ELR (cell line): ENCODE results near the gene METTL21A.
A peak's percentile ranks its signal among the peaks of the same experiment; 100 is the strongest.
"Not testable (repeated sequence)": the region's sequence is repeated elsewhere in the genome, so short reads cannot be mapped to it uniquely, and the experiment has no call there.

Source experiments
- DNase-seq: peaks from one replicate; pipeline ENCODE4 v3.0.0-alpha.2; 2015; ENCODE audit warnings: low read depth

Gene METTL21A

DNA sequence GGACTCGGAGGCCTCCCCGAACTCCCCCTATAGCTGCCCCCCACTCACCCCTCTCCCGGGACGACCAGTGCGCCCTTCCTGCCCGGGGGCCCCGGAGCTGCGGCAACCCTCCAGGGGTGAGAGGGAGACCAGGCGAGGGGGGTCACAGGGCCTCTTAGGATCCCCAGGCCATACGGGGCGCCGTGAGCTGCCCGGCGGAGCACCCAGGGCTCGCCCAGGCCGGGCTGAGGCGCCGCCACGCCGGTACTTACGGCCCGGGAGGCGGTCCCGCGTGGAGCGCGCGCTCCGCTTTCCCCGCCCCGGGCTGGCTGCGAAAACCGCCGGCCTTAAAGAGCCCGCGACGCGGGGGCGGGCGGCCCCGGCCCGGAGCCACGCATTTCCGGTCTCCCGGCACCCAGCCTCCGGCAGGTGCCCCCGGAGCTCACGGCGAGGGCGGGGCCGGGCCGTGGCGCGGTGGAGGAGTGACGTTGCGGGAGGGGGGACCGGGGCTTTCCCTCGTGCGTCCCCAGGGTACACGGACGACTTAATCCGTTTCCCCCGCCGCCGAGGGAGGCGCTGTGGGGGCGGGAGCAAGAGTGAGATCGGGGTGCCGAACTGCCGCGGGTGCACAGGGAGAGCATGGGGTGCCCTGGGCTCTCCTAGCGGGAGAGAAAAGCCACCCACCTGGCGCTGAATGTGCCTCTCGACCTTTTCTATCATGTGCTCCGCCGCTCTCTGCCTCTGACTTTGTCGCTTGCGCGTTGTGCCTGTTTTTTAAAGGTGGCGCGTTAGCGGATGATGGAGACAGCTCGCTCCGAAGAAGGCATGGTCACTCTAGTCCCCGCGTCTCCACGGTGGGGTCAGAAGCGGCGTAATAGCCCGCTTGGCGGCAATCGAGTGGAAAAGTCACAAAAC is at the start of gene METTL21A:
Gene METTL21A, minus strand, starts transcription at position 381 of the 894 bp plus-strand sequence. CDS start 1,019 bp downstream, outside the sequence.
- peak; percentile 91 for DNase-seq

GRCh38 chr2:207674826-207675225 is 49.6 kb upstream of the METTL21A start:
- DNase-seq, result no peak

DNA sequence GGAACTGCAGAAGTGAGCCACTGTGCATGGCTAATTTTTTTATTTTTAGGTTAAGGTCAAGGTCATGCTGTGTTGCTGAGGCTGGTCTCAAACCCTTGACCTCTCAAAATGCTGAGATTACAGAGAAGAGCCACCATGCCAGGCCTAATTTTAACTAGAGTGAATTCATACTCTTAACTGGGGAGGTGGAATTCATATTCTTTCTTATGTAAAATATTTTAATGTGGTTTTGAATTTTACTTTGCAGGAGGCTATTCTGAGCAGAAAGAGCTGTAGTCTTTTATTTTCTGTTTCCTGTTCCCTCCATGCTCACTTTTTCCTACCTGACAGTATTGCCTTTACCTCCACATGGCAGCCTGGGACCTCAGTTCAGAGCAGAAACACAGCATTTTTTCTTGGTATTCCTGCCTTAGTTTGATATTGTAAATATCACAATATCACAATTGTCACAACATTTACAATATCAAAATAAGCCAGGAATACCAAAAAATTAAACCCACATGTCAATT is 49.1 kb upstream of the METTL21A start:
- no peak for DNase-seq

DNA sequence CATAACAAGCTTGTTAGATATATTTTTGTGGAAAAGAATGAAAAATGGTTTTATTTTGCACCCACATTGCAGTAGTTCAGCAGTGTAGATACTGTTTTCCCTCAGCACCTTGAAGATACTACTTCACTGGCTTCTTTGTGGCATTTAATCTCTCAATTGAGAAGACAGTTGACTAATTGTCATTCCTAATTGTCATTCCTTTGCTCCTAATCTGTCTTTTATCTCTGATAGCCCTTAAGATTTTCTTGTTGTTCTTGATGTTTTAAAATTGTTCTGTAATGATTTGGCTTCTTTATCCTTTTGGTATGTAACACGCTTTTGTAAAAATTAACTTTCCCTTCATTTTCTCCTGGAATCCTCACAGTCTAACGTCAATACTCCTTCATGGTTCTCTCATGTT is 48.2 kb upstream of the METTL21A start:
- no peak for DNase-seq

- no peak for DNase-seq
Measured at GRCh38 chr2:207670887-207671286, 45.7 kb upstream of the METTL21A start.

GRCh38 chr2:207663870-207664545 is 38.8 kb upstream of the METTL21A start:
- DNase-seq, result no peak

- DNase-seq, result no peak
Measured at GRCh38 chr2:207662203-207662602, 37.0 kb upstream of the METTL21A start.

- DNase-seq, result no peak
Measured at GRCh38 chr2:207660994-207661393, 35.8 kb upstream of the METTL21A start.

GRCh38 chr2:207658156-207658555 is 33.0 kb upstream of the METTL21A start:
- DNase-seq, result no peak

DNA sequence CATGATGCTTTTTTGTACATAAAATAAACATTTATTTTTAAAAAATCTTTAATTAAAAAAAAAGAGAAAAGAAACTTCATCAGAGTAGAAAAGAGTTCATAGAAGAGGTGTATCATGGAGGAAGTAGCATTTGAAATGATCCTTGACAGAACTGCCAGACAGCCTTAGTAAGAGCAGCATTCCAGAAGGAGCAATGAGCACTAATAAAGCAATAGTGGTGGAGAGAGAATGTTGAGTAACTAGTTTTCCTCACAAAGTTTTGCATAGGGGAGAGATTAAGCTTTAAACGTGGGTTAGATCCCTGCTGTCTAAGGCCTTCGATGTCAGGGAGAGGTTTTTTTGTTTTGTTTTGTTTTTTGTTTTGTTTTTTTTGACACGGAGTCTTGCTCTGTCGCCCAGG is 29.8 kb upstream of the METTL21A start:
- DNase-seq, result no peak

DNA sequence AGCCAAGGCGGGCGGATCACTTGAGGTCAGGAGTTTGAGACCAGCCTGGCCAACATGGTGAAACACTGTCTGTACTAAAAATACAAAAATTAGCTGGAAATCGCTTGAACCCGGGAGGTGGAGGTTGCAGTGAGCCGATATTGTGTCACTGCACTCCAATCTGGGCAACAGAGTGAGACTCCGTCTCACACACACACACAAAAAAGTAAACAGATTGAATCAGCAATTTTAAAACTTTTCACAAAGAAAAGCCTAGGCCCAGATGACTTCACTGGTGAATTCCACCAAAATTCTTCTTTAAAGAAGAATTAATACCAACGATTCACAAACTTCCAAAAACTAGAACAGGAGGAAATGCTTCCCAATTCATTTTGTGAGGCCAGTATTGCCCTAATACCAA is 21.4 kb upstream of the METTL21A start:
- DNase-seq, result not testable (repeated sequence)

DNA sequence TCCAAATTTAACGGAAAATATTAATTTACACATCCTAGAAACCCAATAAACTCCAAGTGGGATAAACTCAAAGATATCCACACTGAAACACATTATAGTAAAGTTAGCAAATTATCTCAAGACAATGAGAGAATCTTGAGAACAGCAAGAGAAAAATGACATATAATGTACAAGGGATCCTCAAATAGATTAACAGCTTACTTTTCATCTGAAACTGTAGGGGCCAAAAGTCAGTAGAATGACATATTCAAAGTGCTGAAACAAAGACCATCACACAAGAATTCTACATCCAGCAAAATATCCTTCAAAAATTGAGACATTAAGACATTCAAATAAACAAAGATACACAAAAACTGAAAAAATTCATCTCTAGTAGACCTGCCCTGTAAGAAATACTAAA is 18.7 kb upstream of the METTL21A start:
- no peak for DNase-seq

DNA sequence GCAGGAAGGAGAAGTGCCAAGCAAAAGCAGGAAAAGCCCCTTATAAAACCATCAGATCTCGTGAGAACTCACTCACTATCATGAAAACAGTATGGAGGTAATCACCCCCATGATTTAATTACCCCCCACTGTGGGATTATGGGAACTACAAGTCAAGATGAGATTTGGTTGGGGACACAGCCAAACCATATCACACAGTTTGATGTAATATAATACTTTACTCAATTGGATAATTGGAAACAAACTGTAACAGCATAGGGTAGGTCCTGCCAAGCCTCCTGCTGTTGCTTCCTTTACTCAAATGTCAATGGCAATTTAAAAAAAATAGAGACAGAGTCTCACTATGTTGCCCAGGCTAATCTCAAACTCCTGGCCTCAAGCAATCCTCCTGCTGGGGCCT is 15.5 kb upstream of the METTL21A start:
- no peak for DNase-seq

DNA sequence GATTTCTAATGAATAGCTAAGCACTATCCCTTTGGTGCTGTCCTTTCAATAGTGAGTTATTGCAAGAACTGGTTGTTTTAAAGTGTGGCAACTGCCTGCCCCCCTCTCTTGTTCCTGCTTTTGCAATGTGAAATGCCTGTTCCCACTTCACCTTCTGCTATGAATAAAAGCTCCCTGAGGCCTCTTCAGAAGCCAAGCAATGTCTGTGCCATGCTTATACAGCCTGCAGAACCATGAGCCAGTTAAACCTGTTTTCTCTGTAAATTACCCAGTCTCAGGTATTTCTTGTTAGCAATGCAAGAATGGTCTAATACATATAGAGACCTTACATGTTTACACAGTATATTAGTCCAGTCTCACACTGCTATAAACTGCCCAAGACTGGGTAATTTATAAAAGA is 15.0 kb upstream of the METTL21A start:
- DNase-seq, result no peak

- not testable (repeated sequence) for DNase-seq
Measured at GRCh38 chr2:207639288-207639687, 14.1 kb upstream of the METTL21A start.

- peak; percentile 84 for DNase-seq
Measured at GRCh38 chr2:207635468-207636200, 10.4 kb upstream of the METTL21A start.

GRCh38 chr2:207633686-207634085 is 8.5 kb upstream of the METTL21A start:
- no peak for DNase-seq

- peak; percentile 79 for DNase-seq
Measured at GRCh38 chr2:207632575-207633493, 7.6 kb upstream of the METTL21A start.

DNA sequence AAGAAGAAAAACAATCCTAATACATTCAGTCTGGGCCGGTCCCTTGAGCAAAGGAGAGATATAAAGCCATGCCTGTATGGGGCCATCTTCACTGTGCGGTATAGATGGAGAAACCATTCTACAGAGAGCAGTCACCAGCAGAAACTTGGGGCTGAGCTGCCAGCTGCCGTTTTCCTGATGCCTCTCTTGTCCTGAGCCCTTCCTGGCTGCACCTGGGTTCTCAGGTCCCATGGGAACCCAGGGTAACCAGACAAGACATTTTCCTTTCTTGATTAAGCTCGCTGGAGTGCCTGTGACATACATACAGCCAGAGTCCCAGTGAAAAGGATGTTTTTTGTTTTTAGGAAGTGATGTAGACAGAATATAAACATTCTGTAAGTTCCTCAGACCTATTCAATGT is 5.3 kb upstream of the METTL21A start:
- no peak for DNase-seq

DNA sequence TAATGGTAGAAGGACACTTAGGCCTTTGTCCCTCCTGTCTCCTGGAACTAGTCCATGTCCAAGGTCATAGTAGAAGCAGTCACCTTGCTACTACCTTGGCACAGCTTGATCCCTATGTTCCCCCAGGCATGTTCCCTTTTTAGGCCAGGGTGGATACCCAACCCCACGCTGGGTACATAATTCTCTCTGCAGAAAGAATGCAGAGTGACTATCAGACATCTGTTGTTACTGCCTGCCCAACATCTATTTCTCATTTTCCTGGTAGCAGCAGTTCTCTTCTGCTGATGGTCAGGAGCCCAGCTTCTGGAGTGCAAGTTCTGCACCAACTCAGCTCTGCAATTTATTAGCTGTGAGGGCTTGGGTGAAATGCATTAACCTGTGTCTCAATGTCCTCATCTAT is 4.4 kb upstream of the METTL21A start:
- no peak for DNase-seq
